COLO829 (cell line): Measurements from ENCODE around the gene CIC.
"Not testable (repeated sequence)": the region's sequence is repeated elsewhere in the genome, so short reads cannot be mapped to it uniquely, and the experiment has no call there.

Experiments
- DNase-seq: peaks from one replicate; pipeline ENCODE4 v3.0.0; 2012; ENCODE audit warnings: low spot score

Gene CIC

GRCh38 chr19:42333975-42334696 lies 65.1 kb downstream of the CIC start:
- no peak for DNase-seq

- no peak for DNase-seq
These were observed 65.8 kb downstream of the CIC start for GRCh38 chr19:42334697-42335373.

- DNase-seq, result no peak
These were observed 66.4 kb downstream of the CIC start for GRCh38 chr19:42335374-42335936.

GRCh38 chr19:42335971-42336370 lies 66.9 kb downstream of the CIC start:
- no peak for DNase-seq

GRCh38 chr19:42339126-42339860 lies 70.2 kb downstream of the CIC start:
- DNase-seq, result not testable (repeated sequence)

GRCh38 chr19:42339922-42340321 lies 70.9 kb downstream of the CIC start:
- DNase-seq, result not testable (repeated sequence)

GRCh38 chr19:42343344-42344110 lies 74.5 kb downstream of the CIC start:
- DNase-seq, result no peak

GRCh38 chr19:42344336-42344893 lies 75.4 kb downstream of the CIC start:
- no peak for DNase-seq
